HepG2 (cell line): ENCODE data around the gene JAG1. TPM values are rescaled to one million over a fixed set of nuclear protein-coding genes. Genes with fewer than 3 reads are reported as not detected.

Source experiments
- BORCS8-MEF2B ChIP-seq: sonication (generic); formaldehyde crosslinking; IDR thresholded peaks from 2 replicates; pipeline ENCODE4 v1.8.0; 2022; ENCODE audit warnings: mild to moderate bottlenecking, missing genetic modification reagents
- CHD2 ChIP-seq: IDR thresholded peaks from 2 replicates; pipeline ENCODE4 v1.6.1; 2011; ENCODE audit warnings: low read depth, low read length, improper control_type of control experiment
- CREM ChIP-seq, 2 experiments: sonication (generic) in 1 of 2; formaldehyde crosslinking in 1 of 2; IDR thresholded peaks; 2 replicates each; pipeline versions ENCODE4 v1.4.0 to v1.6.1; 2016 to 2020; ENCODE audit warnings: antibody characterized with exemption in 1 of 2, mild to moderate bottlenecking in 1 of 2, missing genetic modification reagents in 1 of 2
- DMAP1 ChIP-seq: IDR thresholded peaks from 2 replicates; pipeline ENCODE4 v1.6.1; 2016
- EEA1 ChIP-seq: sonication (generic); formaldehyde crosslinking; IDR thresholded peaks from 2 replicates; pipeline ENCODE4 v1.5.1; 2020; ENCODE audit warnings: mild to moderate bottlenecking, missing genetic modification reagents, borderline replicate concordance
- FOSL1 ChIP-seq: sonication (generic); formaldehyde crosslinking; IDR thresholded peaks from 2 replicates; pipeline ENCODE4 v1.9.0; 2021; ENCODE audit warnings: missing genetic modification reagents, borderline replicate concordance
- KDM3A ChIP-seq: IDR thresholded peaks from 2 replicates; pipeline ENCODE4 v1.6.1; 2018; ENCODE audit warnings: low read depth, missing compliant biosample characterization
- KDM6A ChIP-seq: IDR thresholded peaks from 2 replicates; pipeline ENCODE4 v1.6.1; 2016; ENCODE audit warnings: low read depth
- KLF6 ChIP-seq: IDR thresholded peaks from 2 replicates; pipeline ENCODE4 v1.8.0; 2016; ENCODE audit warnings: missing biosample characterization, missing genetic modification reagents
- MAF1 ChIP-seq: sonication (generic); formaldehyde crosslinking; IDR thresholded peaks from 2 replicates; pipeline ENCODE4 v1.5.0; 2020; ENCODE audit warnings: missing genetic modification reagents, borderline replicate concordance
- NCOA1 ChIP-seq: sonication (generic); formaldehyde crosslinking; IDR thresholded peaks from 2 replicates; pipeline ENCODE4 v1.9.0; 2021; ENCODE audit warnings: missing genetic modification reagents
- PLRG1 ChIP-seq: fragments of 450-650 bp; conservative IDR thresholded peaks from 2 replicates; pipeline ENCODE4 v1.6.1; 2016
- RARA ChIP-seq: IDR thresholded peaks from 2 replicates; pipeline ENCODE4 v1.6.1; 2016; ENCODE audit warnings: missing genetic modification reagents, missing compliant biosample characterization
- RCOR2 ChIP-seq: IDR thresholded peaks from 2 replicates; pipeline ENCODE4 v1.6.1; 2016; ENCODE audit warnings: missing biosample characterization, missing genetic modification reagents
- SRSF1 ChIP-seq: fragments of 200-400 bp; formaldehyde crosslinking; optimal IDR thresholded peaks from 2 replicates; pipeline ENCODE3; 2017; ENCODE audit warnings: mild to moderate bottlenecking, low read depth, low read length, moderate library complexity
- TSC22D2 ChIP-seq: sonication (generic); formaldehyde crosslinking; IDR thresholded peaks from 2 replicates; pipeline ENCODE4 v1.5.1; 2020; ENCODE audit warnings: missing genetic modification reagents, mild to moderate bottlenecking, borderline replicate concordance
- ZNF333 ChIP-seq: sonication (generic); formaldehyde crosslinking; IDR thresholded peaks from 2 replicates; pipeline ENCODE4 v1.4.0; 2020; ENCODE audit warnings: mild to moderate bottlenecking, missing genetic modification reagents, borderline replicate concordance
- ZNF432 ChIP-seq: sonication (generic); formaldehyde crosslinking; IDR thresholded peaks from 2 replicates; pipeline ENCODE4 v1.5.0; 2020; ENCODE audit warnings: missing genetic modification reagents, mild to moderate bottlenecking, borderline replicate concordance
- ZNF558 ChIP-seq: sonication (generic); formaldehyde crosslinking; IDR thresholded peaks from 2 replicates; pipeline ENCODE4 v1.9.0; 2022; ENCODE audit warnings: mild to moderate bottlenecking, missing genetic modification reagents, borderline replicate concordance
- ZNF775 ChIP-seq: sonication (generic); formaldehyde crosslinking; IDR thresholded peaks from 2 replicates; pipeline ENCODE4 v1.4.0; 2020; ENCODE audit warnings: missing genetic modification reagents, mild to moderate bottlenecking, moderate library complexity, borderline replicate concordance
- ZNF816 ChIP-seq: sonication (generic); formaldehyde crosslinking; IDR thresholded peaks from 2 replicates; pipeline ENCODE4 v1.8.0; 2022; ENCODE audit warnings: missing genetic modification reagents, mild to moderate bottlenecking, borderline replicate concordance
- ZNF891 ChIP-seq: sonication (generic); formaldehyde crosslinking; IDR thresholded peaks from 2 replicates; pipeline ENCODE4 v1.5.0; 2020; ENCODE audit warnings: mild to moderate bottlenecking, missing genetic modification reagents
- ZSCAN12 ChIP-seq: sonication (generic); formaldehyde crosslinking; IDR thresholded peaks from 2 replicates; pipeline ENCODE4 v1.9.0; 2021; ENCODE audit warnings: mild to moderate bottlenecking, missing genetic modification reagents
- ZSCAN25 ChIP-seq: sonication (generic); formaldehyde crosslinking; IDR thresholded peaks from 2 replicates; pipeline ENCODE4 v1.8.0; 2022; ENCODE audit warnings: mild to moderate bottlenecking, missing genetic modification reagents
- polyA plus RNA-seq, 8 experiments: library from polyadenylated mRNA; depleted of rRNA in 3 of 8; stranded (reverse) in 7 of 8; unstranded in 1 of 8; fragments of >200 nt; fragmentation: Illumina TruSeq in 4 of 8; extraction: Trizol in 4 of 8; gene quantifications; 2 replicates each; pipeline versions ENCODE4 v1.2.1 to v1.2.3, GENCODE V29; 2011 to 2016; ENCODE audit warnings: low read depth in 4 of 8, missing spikeins in 1 of 8, mixed read lengths in 1 of 8; ENCODE audit not compliant: insufficient read depth in 1 of 8
- total RNA-seq, 5 experiments: library from RNA; depleted of rRNA; stranded (reverse); fragments of >200 nt; fragmentation: Illumina TruSeq; extraction: Trizol; gene quantifications; 2 replicates each; pipeline ENCODE4 v1.2.3, GENCODE V29; 2016; ENCODE audit warnings: low read depth in 1 of 5
- TF ChIP-seq, protein P1 (sequence below): sonication (generic); formaldehyde crosslinking; IDR thresholded peaks from 2 replicates; pipeline ENCODE4 v1.5.0; 2020; ENCODE audit warnings: missing genetic modification reagents, mild to moderate bottlenecking, borderline replicate concordance
- TF ChIP-seq, protein P2 (sequence below): IDR thresholded peaks from 2 replicates; pipeline ENCODE4 v1.6.1; 2016; ENCODE audit warnings: missing genetic modification reagents, missing compliant biosample characterization
- TF ChIP-seq, protein P3 (sequence below): sonication (generic); formaldehyde crosslinking; IDR thresholded peaks from 2 replicates; pipeline ENCODE4 v1.4.0; 2020; ENCODE audit warnings: missing genetic modification reagents

JAG1 gene
- total and polyA plus RNA-seq, 2 of the 13 experiments (the other 11 are each of a cell fraction or from before 2014, with no cell fraction given): 47.1 to 56.3 TPM

DNA sequence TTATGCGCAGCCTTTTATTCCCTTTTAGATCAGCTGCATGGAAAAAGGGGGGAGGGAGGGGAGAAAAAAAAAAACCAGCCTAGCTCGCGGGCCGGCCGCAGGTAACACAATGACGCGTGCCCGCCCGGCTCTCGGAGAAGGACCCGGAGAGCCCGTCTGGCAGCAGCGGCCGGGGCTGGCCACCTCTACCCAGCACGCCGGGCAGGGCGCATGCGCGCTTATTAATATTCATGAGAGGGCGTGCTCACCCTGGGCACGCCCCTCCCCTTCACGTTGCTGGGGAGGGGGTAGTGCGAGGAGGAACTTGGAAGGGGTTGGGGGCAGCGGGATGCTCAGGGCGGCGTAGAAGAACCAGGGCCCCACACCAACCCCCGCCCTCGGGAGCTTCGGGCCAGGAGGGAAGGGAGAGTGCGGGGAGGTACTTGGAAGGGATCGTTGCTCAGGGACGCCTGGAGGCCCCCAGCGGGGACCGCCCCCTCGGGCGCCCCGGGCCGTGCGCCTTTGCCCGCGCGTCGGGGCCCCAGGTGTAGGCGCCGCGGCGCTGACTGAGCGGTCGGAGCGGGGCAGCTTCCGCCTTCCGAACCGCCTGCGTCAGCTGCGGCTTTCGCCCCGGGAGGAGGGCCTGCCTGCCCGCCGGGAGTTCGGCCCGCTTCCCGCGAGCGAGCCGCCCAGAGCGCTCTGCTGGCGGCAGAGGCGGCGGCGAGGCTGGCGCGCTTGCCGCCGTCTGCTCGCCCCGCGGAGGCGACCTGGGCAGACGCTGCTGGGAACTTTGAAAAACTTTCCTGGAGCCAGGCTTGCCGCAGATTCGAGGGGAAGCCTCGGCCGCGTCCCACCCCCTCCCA lies at the start of gene JAG1 (continued):
- TF ChIP-seq CREM (IDR thresholded peaks at IDR 0.05): peak; percentile 56
- TF ChIP-seq CREM (CRISPR knock-in tag; IDR thresholded peaks at IDR 0.05): no peak
- peak; percentile 91 for TF ChIP-seq EEA1
- TF ChIP-seq, protein P1, sequence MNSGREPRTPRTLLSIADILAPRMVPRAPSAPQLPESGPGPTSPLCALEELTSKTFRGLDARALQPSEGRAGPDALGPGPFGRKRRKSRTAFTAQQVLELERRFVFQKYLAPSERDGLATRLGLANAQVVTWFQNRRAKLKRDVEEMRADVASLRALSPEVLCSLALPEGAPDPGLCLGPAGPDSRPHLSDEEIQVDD (CRISPR knock-in tag): no peak; the same call in 1 of the 2 replicates
- TF ChIP-seq ZNF333 (CRISPR knock-in tag): peak; percentile 93; the same call in 1 of the 2 replicates
- TF ChIP-seq FOSL1 (CRISPR knock-in tag): no peak; the same call in 1 of the 2 replicates
- no peak for TF ChIP-seq ZSCAN25 (CRISPR knock-in tag)
- TF ChIP-seq DMAP1 (CRISPR knock-in tag): peak; percentile 81
- TF ChIP-seq KDM6A: peak; percentile 29; the same call in 1 of the 2 replicates
- TF ChIP-seq, protein P2, sequence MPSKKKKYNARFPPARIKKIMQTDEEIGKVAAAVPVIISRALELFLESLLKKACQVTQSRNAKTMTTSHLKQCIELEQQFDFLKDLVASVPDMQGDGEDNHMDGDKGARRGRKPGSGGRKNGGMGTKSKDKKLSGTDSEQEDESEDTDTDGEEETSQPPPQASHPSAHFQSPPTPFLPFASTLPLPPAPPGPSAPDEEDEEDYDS (CRISPR knock-in tag): peak; percentile 99
- TF ChIP-seq PLRG1: no peak
- 0 out of 2 replicates have a peak, but pooled peaks have one; percentile 65 for TF ChIP-seq ZSCAN12 (CRISPR knock-in tag)
- no peak; the same call in none of the 2 replicates for TF ChIP-seq MAF1 (CRISPR knock-in tag)
- peak; percentile 92 for TF ChIP-seq KLF6 (CRISPR knock-in tag)
- TF ChIP-seq ZNF891 (CRISPR knock-in tag): peak; percentile 63
- TF ChIP-seq KDM3A (CRISPR knock-in tag): no peak
- TF ChIP-seq ZNF558 (CRISPR knock-in tag): no peak; the same call in 1 of the 2 replicates
- TF ChIP-seq CHD2: 0 out of 2 replicates have a peak, but pooled peaks have one; percentile 21
- TF ChIP-seq NCOA1: no peak
- TF ChIP-seq SRSF1: peak; percentile 36
- TF ChIP-seq RCOR2: peak; percentile 36; the same call in 1 of the 2 replicates
- TF ChIP-seq TSC22D2: peak; percentile 42
- TF ChIP-seq RARA: peak; percentile 32
- no peak for TF ChIP-seq ZNF432 (CRISPR knock-in tag)
- TF ChIP-seq, protein P3, sequence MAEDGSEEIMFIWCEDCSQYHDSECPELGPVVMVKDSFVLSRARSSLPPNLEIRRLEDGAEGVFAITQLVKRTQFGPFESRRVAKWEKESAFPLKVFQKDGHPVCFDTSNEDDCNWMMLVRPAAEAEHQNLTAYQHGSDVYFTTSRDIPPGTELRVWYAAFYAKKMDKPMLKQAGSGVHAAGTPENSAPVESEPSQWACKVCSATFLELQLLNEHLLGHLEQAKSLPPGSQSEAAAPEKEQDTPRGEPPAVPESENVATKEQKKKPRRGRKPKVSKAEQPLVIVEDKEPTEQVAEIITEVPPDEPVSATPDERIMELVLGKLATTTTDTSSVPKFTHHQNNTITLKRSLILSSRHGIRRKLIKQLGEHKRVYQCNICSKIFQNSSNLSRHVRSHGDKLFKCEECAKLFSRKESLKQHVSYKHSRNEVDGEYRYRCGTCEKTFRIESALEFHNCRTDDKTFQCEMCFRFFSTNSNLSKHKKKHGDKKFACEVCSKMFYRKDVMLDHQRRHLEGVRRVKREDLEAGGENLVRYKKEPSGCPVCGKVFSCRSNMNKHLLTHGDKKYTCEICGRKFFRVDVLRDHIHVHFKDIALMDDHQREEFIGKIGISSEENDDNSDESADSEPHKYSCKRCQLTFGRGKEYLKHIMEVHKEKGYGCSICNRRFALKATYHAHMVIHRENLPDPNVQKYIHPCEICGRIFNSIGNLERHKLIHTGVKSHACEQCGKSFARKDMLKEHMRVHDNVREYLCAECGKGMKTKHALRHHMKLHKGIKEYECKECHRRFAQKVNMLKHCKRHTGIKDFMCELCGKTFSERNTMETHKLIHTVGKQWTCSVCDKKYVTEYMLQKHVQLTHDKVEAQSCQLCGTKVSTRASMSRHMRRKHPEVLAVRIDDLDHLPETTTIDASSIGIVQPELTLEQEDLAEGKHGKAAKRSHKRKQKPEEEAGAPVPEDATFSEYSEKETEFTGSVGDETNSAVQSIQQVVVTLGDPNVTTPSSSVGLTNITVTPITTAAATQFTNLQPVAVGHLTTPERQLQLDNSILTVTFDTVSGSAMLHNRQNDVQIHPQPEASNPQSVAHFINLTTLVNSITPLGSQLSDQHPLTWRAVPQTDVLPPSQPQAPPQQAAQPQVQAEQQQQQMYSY: 0 out of 2 replicates have a peak, but pooled peaks have one; percentile 26
- TF ChIP-seq BORCS8-MEF2B (CRISPR knock-in tag): peak; percentile 82
- no peak for TF ChIP-seq ZNF775 (CRISPR knock-in tag)
- TF ChIP-seq ZNF816 (CRISPR knock-in tag): peak; percentile 15; the same call in 1 of the 2 replicates
